Measurements from ENCODE around the gene MFSD6.

MFSD6 gene

DNA sequence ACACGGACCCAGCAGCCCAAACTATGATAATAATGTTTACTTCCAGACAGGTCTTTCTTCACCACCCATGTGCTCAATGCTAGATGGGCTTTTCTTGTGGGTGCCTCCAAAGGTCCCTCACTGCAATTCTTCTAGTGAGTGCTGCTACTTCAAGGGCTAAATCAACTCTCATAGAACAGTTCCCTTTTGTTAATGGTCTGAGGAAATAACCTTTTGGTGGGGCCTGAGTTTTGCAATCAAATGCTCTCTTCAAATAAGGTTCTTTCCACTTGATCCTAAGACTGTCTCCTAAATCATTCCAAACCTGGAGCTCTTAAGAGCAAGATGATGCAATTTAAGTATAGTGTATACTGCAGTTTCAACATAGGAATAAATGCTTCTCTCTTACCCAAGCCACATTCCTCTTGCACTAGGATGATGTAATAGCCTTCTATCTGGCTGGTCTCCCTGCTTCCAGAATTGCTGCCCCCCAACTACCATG, 120.4 kb downstream of the MFSD6 start:
- Histone ChIP-seq H3K36me3 (ENCODE audit: control insufficient read depth in 2 of 2, insufficient read depth in 1 of 2, low read length in 2 of 2) (no peaks in the 10 kb centered on the region), H3K9me3 (ENCODE audit: control insufficient read depth, insufficient read depth, low read depth, low read length) (no peaks in the 10 kb centered on the region), H3K27ac (ENCODE audit: extremely low read depth, low read depth, low read length) (no peak overlapping the region), H3K4me3 (ENCODE audit: low read depth, low read length) (no peak overlapping the region), H3K4me1 (ENCODE audit: control insufficient read depth, insufficient read depth, low read length) (no peaks in the 10 kb centered on the region)
- POLR2A ChIA-PET: no interaction called here
- TF ChIP-seq KLF1 (tag by site-specific recombination; IDR thresholded peaks at IDR 0.05) (no peak), SETDB1 (IDR thresholded peaks at IDR 0.05; ENCODE audit: insufficient read length, low read length) (no peak), ZNF394 (tag by site-specific recombination; IDR thresholded peaks at IDR 0.05; ENCODE audit: borderline replicate concordance) (no peak), ZNF214 (tag by site-specific recombination; IDR thresholded peaks at IDR 0.05; ENCODE audit: borderline replicate concordance) (no peak), EGR2 (tag by site-specific recombination; IDR thresholded peaks at IDR 0.05; ENCODE audit: low read depth) (no peak), ZBTB8A (tag by site-specific recombination; IDR thresholded peaks at IDR 0.05) (no peak), KLF9 (tag by site-specific recombination; IDR thresholded peaks at IDR 0.05; ENCODE audit: low read depth) (no peak), ZNF248 (tag by site-specific recombination; IDR thresholded peaks at IDR 0.05) (no peak), MYNN (tag by site-specific recombination; IDR thresholded peaks at IDR 0.05; ENCODE audit: borderline replicate concordance) (no peak), ZNF23 (tag by site-specific recombination; IDR thresholded peaks at IDR 0.05; ENCODE audit: borderline replicate concordance) (no peak), ZNF324 (tag by site-specific recombination; IDR thresholded peaks at IDR 0.05) (no peak), SCRT1 (tag by site-specific recombination; IDR thresholded peaks at IDR 0.05; ENCODE audit: borderline replicate concordance) (no peak), ZFP69B (tag by site-specific recombination; IDR thresholded peaks at IDR 0.05) (no peak)
- TF ChIP-seq, protein P1, sequence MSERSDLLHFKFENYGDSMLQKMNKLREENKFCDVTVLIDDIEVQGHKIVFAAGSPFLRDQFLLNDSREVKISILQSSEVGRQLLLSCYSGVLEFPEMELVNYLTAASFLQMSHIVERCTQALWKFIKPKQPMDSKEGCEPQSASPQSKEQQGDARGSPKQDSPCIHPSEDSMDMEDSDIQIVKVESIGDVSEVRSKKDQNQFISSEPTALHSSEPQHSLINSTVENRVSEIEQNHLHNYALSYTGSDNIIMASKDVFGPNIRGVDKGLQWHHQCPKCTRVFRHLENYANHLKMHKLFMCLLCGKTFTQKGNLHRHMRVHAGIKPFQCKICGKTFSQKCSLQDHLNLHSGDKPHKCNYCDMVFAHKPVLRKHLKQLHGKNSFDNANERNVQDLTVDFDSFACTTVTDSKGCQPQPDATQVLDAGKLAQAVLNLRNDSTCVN (tag by site-specific recombination; optimal IDR thresholded peaks at IDR 0.05): no peak
- CTCF ChIA-PET: no interaction called here

DNA sequence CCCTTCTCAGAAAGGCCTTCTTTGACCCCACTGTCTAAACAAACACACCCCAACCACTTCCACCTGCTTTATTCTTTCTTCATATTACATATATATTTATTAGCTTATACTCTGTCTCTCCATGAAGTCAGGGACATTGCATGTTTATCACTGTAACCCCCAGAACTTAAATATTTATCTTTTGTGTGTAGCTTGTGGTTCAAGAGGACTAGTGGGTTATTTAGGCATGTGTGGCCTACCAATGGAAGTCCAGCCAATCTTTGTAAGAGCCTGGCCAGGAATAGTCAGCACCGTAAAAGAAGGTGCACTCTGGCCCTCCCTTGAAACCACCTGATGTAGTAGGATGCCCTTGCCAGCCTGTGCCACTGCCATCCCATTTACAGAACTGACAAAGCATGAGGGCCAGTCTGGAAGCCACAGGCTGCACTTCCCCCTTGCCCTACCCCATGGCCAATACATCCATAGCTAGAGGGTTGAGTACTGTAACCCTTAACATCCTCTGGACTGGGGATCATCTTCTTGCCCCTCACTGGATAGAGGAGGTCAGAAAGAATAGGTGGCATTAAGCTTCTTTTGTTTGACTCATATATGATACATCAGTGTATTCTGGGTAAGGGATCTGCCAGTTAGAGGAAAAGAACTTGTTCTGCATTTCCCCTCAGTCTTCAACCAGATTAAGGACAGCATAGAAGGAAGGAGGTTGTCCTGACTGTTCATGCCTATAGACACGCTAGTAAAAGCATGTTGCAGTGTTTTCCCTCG, 121.5 kb downstream of the MFSD6 start:
- no peaks in the 10 kb centered on the region for H3K36me3 ChIP-seq (ENCODE audit: control insufficient read depth in 2 of 2, insufficient read depth in 1 of 2, low read length in 2 of 2)
- TF ChIP-seq, protein P2, sequence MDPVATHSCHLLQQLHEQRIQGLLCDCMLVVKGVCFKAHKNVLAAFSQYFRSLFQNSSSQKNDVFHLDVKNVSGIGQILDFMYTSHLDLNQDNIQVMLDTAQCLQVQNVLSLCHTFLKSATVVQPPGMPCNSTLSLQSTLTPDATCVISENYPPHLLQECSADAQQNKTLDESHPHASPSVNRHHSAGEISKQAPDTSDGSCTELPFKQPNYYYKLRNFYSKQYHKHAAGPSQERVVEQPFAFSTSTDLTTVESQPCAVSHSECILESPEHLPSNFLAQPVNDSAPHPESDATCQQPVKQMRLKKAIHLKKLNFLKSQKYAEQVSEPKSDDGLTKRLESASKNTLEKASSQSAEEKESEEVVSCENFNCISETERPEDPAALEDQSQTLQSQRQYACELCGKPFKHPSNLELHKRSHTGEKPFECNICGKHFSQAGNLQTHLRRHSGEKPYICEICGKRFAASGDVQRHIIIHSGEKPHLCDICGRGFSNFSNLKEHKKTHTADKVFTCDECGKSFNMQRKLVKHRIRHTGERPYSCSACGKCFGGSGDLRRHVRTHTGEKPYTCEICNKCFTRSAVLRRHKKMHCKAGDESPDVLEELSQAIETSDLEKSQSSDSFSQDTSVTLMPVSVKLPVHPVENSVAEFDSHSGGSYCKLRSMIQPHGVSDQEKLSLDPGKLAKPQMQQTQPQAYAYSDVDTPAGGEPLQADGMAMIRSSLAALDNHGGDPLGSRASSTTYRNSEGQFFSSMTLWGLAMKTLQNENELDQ (tag by site-specific recombination; IDR thresholded peaks at IDR 0.05; ENCODE audit: low read depth): no peak
- TF ChIP-seq KLF9 (tag by site-specific recombination; IDR thresholded peaks at IDR 0.05; ENCODE audit: low read depth) (no peak), OSR2 (tag by site-specific recombination; IDR thresholded peaks at IDR 0.05) (no peak), HOXD13 (CRISPR knock-in tag; IDR thresholded peaks at IDR 0.05; ENCODE audit: borderline replicate concordance) (no peak), ZNF510 (tag by site-specific recombination; IDR thresholded peaks at IDR 0.05; ENCODE audit: insufficient replicate concordance) (no peak), ZNF140 (tag by site-specific recombination; IDR thresholded peaks at IDR 0.05) (no peak), SCRT1 (tag by site-specific recombination; IDR thresholded peaks at IDR 0.05; ENCODE audit: borderline replicate concordance) (no peak), SCRT2 (tag by site-specific recombination; IDR thresholded peaks at IDR 0.05) (no peak), ZNF776 (tag by site-specific recombination; IDR thresholded peaks at IDR 0.05; ENCODE audit: borderline replicate concordance) (no peak)
- TF ChIP-seq, protein P3, sequence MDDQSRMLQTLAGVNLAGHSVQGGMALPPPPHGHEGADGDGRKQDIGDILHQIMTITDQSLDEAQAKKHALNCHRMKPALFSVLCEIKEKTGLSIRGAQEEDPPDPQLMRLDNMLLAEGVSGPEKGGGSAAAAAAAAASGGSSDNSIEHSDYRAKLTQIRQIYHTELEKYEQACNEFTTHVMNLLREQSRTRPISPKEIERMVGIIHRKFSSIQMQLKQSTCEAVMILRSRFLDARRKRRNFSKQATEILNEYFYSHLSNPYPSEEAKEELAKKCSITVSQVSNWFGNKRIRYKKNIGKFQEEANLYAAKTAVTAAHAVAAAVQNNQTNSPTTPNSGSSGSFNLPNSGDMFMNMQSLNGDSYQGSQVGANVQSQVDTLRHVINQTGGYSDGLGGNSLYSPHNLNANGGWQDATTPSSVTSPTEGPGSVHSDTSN (CRISPR knock-in tag; IDR thresholded peaks at IDR 0.05): no peak
- TF ChIP-seq, protein P4, sequence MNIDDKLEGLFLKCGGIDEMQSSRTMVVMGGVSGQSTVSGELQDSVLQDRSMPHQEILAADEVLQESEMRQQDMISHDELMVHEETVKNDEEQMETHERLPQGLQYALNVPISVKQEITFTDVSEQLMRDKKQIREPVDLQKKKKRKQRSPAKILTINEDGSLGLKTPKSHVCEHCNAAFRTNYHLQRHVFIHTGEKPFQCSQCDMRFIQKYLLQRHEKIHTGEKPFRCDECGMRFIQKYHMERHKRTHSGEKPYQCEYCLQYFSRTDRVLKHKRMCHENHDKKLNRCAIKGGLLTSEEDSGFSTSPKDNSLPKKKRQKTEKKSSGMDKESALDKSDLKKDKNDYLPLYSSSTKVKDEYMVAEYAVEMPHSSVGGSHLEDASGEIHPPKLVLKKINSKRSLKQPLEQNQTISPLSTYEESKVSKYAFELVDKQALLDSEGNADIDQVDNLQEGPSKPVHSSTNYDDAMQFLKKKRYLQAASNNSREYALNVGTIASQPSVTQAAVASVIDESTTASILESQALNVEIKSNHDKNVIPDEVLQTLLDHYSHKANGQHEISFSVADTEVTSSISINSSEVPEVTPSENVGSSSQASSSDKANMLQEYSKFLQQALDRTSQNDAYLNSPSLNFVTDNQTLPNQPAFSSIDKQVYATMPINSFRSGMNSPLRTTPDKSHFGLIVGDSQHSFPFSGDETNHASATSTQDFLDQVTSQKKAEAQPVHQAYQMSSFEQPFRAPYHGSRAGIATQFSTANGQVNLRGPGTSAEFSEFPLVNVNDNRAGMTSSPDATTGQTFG (tag by site-specific recombination; IDR thresholded peaks at IDR 0.05; ENCODE audit: borderline replicate concordance): no peak

More for the DNA sequence above, 121.5 kb downstream of the MFSD6 start:
- ChIA-PET POLR2A (interaction anchor here (0.6 kb wide), 1 partner anchor 141 kb away, joined by 4 read pairs; no protein-coding TSS in a partner anchor), CTCF (interaction anchor here (0.7 kb wide), 1 partner anchor 96 kb away, joined by 3 read pairs; no protein-coding TSS in a partner anchor)
- Histone ChIP-seq H3K4me1 (ENCODE audit: control insufficient read depth, insufficient read depth, low read length) (no peaks in the 10 kb centered on the region), H3K4me3 (ENCODE audit: low read depth, low read length) (no peak overlapping the region), H3K27ac (ENCODE audit: extremely low read depth, low read depth, low read length) (no peak overlapping the region), H3K9me3 (ENCODE audit: control insufficient read depth, insufficient read depth, low read depth, low read length) (no peaks in the 10 kb centered on the region)
